Measurements from ENCODE around the gene SPATC1L. TPM values are rescaled to one million over a fixed set of nuclear protein-coding genes. Genes with fewer than 3 reads are reported as not detected.

Gene SPATC1L
- total RNA-seq, 4 donors from 2014 or later, result 1.3 to 22.0 (median 7.0) TPM

- Histone ChIP-seq H3K4me3 (no peak overlapping the region), H3K27me3 (no peaks in the 10 kb centered on the region), H3K36me3 (peaks cover 39 to 93% (median 80%) of the 10 kb centered on the region in 4 donors), H3K4me1 (peaks cover 0 to 12% (median 4%) of the 10 kb centered on the region in 4 donors), H3K27ac (replicated peaks in 1 of 4) (no peak overlapping the region), H3K9me3 (no peaks in the 10 kb centered on the region)
- 85% methylated on average over 14 of the region's 16 CpGs for WGBS
- DNase-seq (ENCODE audit: extremely low spot score), result no peak
- TF ChIP-seq POLR2AphosphoS5 (IDR thresholded peaks at IDR 0.05), result no peak
- TF ChIP-seq EP300 (IDR thresholded peaks at IDR 0.05), result no peak
- no peak for TF ChIP-seq CTCF (IDR thresholded peaks at IDR 0.05)
- no peak for TF ChIP-seq POLR2A (IDR thresholded peaks at IDR 0.05; ENCODE audit: low read depth)
- intact Hi-C loops (cut with DNase I), result no loop called here
Measured at GRCh38 chr21:46218906-46219590, 34.8 kb upstream of the SPATC1L start.

GRCh38 chr21:46217511-46218196 lies 33.4 kb upstream of the SPATC1L start:
- Histone ChIP-seq H3K9me3 (no peaks in the 10 kb centered on the region), H3K36me3 (peaks cover 47 to 96% (median 89%) of the 10 kb centered on the region in 4 donors), H3K27ac (replicated peaks in 1 of 4) (no peak overlapping the region), H3K27me3 (no peaks in the 10 kb centered on the region), H3K4me3 (no peak overlapping the region), H3K4me1 (peaks cover 0 to 11% (median 1%) of the 10 kb centered on the region in 4 donors)
- intact Hi-C loops (cut with DNase I), result no loop called here
- no peak for DNase-seq (ENCODE audit: extremely low spot score)
- WGBS, result 89% methylated on average over 22 of the region's 22 CpGs
- TF ChIP-seq EP300 (IDR thresholded peaks at IDR 0.05), result no peak
- no peak for TF ChIP-seq CTCF (IDR thresholded peaks at IDR 0.05)
- TF ChIP-seq POLR2A (IDR thresholded peaks at IDR 0.05; ENCODE audit: low read depth), result no peak
- TF ChIP-seq POLR2AphosphoS5 (IDR thresholded peaks at IDR 0.05), result no peak

- 87% methylated on average over 8 of the region's 16 CpGs for WGBS
- peaks cover 38 to 96% (median 89%) of the 10 kb centered on the region in 4 donors for H3K36me3 ChIP-seq
- H3K4me1 ChIP-seq, result peaks cover 0 to 6% (median 0%) of the 10 kb centered on the region in 4 donors
- no peak overlapping the region for H3K4me3 ChIP-seq
- H3K9me3 ChIP-seq, result no peaks in the 10 kb centered on the region
- no peaks in the 10 kb centered on the region for H3K27me3 ChIP-seq
- intact Hi-C loops (cut with DNase I), result no loop called here
- no peak for TF ChIP-seq CTCF (IDR thresholded peaks at IDR 0.05)
- TF ChIP-seq POLR2A (IDR thresholded peaks at IDR 0.05; ENCODE audit: low read depth), result no peak
- no peak for TF ChIP-seq EP300 (IDR thresholded peaks at IDR 0.05)
- no peak for TF ChIP-seq POLR2AphosphoS5 (IDR thresholded peaks at IDR 0.05)
- DNase-seq (ENCODE audit: extremely low spot score), result no peak
- H3K27ac ChIP-seq (replicated peaks in 1 of 4), result no peak overlapping the region
Measured at GRCh38 chr21:46216132-46216747, 32.0 kb upstream of the SPATC1L start.

GRCh38 chr21:46215436-46216131 lies 31.3 kb upstream of the SPATC1L start:
- WGBS, result 87% methylated on average over 4 of the region's 20 CpGs
- no peaks in the 10 kb centered on the region for H3K9me3 ChIP-seq
- H3K27ac ChIP-seq (replicated peaks in 1 of 4), result no peak overlapping the region
- no peak for TF ChIP-seq CTCF (IDR thresholded peaks at IDR 0.05)
- no peak overlapping the region for H3K4me3 ChIP-seq
- peaks cover 31 to 96% (median 89%) of the 10 kb centered on the region in 4 donors for H3K36me3 ChIP-seq
- no peak for DNase-seq (ENCODE audit: extremely low spot score)
- peaks cover 0 to 6% (median 0%) of the 10 kb centered on the region in 4 donors for H3K4me1 ChIP-seq
- no peaks in the 10 kb centered on the region for H3K27me3 ChIP-seq
- intact Hi-C loops (cut with DNase I), result no loop called here
